Fibroblast of skin of scalp (primary cell): Measurements from ENCODE around the gene YPEL3.

ENCODE experiments used
- DNase-seq: peaks from one replicate; pipeline ENCODE4 v3.0.0-alpha.2; 2013

Gene YPEL3

DNA sequence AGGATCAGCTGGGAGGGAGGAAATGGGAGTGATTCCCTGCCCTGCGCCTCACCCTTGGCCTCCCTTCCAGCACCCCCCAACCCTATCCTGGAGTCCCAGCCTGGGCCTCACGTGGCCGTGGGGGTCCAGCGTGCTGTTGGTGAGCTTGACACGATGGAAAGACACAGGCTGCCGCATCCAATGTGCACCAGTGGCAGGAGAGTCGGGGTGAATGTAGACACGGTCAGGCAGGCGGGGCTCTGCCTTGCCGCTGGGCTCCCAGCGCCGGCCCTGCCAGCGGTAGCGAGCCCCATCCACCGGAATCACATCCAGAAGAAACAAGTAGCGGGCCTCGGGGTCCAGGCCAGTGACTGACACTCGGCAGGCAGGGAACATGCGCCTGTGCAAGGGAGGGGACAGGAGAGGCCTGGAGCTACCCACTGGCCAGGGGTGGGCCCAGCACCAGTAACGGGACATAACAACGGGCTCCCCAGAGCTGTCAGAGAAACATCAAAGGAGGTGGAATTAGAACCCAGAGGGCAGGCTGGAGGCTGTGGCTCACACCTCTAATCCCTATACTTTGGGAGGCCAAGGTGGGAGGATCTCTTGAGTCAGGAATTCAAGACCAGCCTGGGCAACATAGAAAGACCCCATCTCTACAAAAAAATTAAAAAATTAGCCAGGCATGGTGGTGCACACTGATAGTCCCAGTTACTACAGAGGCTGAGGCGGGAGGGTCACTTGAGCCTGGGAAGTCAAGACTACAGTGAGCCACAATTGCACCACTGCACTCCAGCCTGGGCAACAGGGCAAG is 7.0 kb downstream of the YPEL3 start:
- no peak for DNase-seq

DNA sequence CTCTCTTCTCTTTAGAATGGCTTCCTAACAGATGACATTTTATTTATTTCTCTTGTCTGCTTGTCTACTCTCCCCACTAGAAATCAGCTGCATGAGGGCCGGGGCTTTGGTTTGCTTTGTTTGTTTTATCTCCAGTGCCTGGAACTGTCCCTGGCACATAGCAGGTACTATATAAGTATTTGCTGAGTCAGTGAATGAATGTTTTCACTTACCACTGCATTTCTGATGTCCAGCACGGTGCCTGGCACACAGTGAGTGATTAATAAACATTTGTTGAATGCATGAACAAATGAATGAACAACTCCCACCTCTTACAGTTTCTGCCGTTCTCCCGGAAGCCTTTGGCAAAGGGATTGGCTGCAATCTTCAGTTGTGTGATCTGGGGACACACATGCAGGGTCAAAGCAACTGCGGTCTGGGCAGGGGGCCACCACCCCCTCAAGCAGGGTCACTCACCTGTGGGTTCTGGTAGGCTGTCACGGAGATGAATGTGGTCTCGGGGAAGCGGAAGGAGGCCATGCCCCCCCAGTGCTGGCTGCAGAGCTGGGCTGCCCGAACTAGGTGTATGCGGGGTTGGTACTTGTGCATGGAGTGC is 7.7 kb downstream of the YPEL3 start:
- DNase-seq: no peak

DNA sequence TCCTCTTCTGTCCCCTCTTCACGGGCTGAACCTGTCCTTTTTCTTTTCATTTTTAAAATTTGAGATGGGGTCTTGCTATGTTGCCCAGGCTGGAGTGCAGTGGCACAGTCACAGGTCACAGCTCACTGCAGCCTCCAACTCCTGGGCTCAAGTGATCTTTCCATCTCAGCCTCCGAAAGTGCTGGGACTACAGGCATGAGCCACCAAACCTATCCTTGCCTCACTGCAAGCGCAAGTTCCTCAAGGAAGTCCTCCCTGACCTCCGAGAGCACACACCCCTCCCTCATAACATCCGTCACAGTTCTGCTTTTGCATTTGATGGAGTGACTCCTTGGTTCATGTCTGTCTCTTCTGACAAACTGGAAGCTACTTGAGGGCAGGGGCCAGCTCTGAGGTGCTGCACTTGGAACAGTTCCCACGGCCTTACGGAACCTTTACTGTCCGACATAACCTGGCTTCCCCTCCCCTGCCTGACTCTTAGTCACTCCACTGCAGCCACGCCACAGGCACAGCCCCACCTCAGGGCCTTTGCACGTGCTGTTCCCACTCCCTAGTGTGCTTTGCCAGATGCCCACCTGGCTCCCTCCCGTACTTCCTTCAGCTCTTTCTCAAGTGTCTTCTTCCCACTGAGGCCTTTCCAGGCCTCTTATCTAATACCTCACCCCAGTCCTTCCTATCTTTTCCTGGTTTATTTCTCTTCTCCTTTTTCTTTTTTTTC is 8.7 kb downstream of the YPEL3 start:
- no peak for DNase-seq

DNA sequence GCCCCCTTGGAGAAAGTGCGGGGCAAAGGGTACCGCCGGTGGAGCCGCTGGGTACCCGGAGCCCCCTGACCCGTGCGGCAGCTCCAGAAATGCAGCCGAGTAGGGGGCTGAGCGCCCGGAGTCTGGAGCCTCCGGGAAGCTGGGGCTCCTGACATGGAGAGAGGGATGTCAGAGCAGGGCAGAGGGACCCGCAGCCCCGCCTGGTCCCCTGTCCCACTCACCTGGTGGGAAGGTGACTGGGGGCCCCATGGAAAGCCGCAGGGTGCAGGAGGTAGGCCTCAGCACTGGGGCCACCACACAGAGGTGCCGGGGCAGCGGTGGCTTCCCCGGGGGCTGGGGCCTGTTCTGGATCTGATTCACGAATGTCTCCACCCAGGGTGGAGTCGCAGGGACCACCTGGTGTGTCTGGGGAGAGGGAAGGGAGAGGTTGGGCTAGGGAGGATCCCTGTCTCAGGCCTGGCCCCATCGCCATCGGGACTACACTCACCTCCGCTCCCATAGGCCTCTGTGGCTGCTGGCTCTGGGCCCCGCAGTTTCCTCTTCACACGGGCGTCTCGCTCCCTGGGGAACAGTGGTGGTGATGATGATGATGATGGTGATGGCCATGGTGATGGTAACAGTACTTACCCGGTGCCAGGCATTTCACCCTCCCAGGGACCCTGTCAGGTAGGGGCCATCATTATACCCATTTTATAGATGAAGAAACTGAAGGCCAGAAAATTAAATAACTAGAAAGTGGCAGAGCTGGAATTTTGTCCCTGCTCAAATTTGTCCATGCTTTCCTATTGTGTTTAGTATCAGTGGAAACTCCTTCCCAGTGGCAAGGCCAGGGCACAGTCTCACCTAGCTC is 9.5 kb downstream of the YPEL3 start:
- DNase-seq: no peak

DNA sequence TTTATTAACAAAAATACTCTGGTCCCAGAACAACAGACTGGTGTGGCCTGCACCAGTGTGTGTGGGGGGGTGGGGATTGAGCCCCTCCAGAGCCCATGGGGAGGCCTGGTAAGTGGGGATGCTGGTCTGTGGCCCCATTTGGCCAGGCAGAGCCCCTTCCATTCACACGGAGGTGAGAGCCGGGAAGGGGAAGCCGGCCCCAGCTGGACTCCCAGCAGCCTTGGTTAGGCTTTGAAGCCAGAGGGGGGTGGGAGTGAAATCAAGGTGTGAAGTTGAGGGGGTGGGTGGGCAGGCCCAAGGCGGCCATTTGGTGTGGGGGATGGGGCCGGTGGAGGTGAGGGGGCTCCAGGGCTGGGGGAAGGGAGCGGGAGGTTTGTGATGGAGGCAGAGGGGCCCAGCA is 10.2 kb downstream of the YPEL3 start:
- DNase-seq: no peak

DNA sequence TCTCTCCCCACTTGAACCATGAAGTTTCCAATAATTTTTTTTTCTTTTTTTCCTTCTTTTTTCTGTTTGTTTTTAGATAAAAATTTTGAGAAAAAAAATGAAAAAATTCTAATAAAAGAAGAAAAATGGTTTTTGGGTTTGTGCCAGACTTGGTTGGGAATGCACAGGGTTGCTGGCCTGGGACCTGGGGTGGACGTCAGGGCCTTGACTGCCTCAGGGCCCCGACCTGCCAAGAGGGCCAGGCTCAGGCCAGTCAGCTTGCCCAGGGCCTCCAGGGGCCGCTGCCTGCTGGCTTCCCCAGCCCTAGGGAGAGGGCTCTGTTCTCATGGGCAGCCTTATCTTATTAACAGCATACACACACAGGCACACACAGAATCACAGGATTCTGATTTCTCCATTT is 10.8 kb downstream of the YPEL3 start:
- no peak for DNase-seq

DNA sequence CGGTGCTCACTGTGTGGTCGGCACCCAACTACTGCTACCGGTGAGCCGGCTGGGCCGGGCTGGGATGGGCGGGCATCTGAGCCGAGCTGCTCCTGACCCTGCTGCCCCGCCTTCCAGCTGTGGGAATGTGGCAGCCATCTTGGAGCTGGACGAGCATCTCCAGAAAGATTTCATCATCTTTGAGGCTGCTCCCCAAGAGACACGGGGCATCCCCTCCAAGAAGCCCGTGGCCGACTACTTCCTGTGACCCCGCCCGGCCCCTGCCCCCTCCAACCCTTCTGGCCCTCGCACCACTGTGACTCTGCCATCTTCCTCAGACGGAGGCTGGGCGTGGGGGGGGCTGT is 11.2 kb downstream of the YPEL3 start:
- DNase-seq: no peak

DNA sequence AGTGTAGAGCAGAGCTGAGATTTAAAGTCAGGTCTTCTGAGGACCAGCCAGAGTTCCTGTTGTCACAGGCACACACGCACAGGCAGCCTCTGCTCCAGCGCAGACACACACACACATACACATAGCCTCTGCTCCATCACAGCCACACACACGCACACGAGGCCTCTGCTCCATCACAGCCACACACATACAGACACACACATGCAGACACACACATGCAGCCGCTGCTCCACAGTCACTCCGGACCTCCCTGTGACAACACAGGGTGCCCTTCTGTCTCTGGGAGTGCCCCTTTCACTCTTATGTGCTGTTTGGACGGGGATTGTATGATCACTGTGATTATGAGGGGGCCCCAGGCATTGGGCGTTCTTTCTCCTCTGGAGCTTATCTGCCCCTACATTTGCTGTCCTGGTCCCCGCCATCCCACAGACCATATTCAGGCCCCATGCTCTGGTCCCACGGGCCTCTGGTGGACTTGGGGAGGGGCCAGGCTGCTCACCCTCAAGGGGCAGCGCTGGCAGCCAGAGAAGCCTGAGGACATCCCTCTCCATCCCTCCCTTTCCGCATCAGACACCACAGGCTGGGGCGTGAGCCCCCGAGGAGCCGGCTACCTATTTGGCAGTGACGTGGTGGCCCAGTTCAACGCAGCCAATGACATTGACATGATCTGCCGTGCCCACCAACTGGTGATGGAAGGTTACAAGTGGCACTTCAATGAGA is 11.8 kb downstream of the YPEL3 start:
- no peak for DNase-seq

DNA sequence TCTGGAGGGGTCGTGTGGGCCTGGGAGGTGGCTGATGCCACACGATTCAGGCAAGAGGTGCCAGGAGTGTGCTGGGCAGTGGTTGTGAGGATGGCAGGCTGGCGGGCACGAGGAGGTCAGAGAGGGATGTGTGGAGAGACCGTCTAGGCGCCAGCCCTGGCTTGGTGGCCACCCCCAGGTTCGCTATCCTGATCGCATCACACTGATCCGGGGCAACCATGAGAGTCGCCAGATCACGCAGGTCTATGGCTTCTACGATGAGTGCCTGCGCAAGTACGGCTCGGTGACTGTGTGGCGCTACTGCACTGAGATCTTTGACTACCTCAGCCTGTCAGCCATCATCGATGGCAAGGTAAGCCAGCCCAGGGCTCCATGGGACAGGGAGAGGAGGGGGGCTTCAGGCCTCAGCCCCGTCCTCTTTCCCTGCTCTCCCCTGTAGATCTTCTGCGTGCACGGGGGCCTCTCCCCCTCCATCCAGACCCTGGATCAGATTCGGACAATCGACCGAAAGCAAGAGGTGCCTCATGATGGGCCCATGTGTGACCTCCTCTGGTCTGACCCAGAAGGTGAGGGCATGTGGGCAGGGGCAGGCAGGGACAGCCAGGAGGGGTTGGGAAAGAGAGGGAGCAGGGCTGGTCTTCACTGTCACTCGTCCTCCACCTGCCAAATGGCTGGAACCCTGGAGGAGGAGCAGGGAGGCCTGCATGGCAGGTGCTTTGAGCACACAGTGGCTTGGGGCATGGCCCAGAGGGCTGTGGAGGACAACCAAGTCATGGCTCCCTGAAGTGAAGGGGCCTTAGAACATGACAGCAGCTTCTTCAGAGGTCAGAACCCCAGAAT is 12.6 kb downstream of the YPEL3 start:
- no peak for DNase-seq

DNA sequence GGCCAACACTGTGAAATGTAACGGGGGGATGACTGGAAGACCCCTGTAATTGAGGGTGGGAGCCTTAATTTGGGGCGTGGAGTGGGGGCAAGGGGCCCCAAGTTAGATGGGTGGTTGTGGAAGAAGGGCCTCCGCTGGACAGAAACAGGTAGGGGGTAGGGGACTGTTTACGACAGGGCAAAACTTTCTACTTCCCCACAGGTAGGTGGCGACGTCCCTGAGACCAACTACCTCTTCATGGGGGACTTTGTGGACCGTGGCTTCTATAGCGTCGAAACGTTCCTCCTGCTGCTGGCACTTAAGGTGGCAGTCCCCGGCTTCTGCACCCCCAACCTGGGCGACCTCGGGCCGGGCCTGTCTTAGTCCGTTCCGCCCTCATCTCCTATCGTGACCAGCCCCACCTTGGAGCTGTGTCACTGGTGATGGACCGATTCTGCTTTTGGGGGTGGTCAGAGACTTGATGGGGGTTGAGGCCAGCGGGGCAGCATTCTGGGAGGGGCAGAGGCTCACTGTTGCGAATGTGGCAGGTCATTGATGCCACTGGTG is 13.4 kb downstream of the YPEL3 start:
- DNase-seq: no peak

DNA sequence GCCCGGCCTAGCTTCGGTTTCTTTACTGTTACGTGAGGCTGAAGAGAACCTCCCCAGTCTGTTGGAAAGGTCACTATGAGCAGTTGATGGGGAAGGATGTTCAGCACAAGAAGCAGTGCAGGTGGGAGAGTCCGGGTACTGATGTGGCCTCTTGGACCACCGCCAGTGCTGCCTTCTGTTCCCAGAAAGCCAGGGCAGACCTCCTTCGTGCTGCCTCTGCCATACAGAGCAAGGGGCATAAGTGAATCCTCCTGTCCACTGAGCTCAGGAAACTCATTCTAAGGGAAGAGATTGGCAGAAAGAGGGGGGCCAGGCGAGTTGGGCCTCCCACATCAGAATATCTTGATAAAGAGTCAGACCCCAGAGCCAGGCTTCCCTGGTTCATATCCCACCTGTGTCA is 16.5 kb downstream of the YPEL3 start:
- DNase-seq: no peak

DNA sequence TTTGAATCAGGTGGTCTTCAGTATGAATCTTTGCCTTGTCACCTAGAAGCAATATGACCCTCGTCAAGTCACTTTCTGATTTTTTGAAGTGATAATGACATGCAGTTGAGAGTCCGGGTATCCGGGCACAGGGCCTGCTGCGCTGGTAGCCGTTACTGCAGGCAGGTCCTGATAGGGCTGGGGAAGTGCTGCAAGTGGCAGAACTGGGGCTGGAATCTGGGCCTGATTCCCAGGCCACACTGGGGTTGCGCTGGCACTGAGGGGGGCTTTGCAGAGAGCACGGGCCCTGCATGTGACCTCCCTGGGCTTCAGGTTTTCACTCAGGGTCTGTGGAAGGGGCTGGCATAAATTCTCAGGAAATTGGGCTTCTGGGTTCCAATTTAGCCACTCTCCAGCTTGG is 17.3 kb downstream of the YPEL3 start:
- DNase-seq: no peak

DNA sequence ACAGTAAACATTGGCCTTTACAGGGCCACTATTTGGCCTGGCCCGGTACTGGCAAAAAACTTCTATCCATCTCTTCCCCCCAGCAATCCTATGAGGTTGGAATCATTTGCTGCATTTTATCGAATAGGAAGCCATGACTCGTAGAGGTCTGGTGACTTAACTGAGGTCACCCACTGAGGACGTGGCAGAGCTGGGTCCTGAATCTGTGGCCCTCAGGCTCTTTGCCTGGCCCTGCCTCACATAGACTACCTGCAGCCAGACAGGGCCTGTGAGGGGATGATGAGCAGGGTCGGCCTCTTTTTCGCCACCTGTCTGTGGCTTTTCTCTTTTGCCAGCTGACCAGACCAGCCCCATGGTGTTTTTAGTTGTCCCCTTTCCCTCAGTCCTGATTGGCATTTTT is 18.4 kb downstream of the YPEL3 start:
- no peak for DNase-seq

DNA sequence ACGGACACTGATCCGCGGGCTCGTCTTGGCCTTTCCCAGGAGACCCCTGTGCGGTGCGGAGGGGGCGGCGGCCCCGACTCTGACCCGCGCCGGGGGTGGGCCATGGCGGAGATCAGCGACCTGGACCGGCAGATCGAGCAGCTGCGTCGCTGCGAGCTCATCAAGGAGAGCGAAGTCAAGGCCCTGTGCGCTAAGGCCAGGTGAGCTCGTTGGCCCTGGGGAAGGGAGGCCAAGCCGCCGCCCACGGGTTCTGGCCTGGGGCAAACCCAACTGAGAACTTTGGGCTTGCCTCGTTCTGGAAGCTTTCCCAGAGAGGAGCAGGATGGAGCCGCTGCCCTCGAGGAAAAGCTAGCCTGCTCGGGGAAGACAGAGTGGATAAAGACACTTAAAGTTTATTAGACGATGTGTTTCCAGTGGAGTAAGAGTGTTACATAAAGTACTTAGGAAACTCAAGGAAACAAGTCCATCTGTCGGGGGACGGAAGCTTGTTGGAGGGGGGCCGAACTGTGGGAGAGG is 19.7 kb downstream of the YPEL3 start:
- DNase-seq: no peak

DNA sequence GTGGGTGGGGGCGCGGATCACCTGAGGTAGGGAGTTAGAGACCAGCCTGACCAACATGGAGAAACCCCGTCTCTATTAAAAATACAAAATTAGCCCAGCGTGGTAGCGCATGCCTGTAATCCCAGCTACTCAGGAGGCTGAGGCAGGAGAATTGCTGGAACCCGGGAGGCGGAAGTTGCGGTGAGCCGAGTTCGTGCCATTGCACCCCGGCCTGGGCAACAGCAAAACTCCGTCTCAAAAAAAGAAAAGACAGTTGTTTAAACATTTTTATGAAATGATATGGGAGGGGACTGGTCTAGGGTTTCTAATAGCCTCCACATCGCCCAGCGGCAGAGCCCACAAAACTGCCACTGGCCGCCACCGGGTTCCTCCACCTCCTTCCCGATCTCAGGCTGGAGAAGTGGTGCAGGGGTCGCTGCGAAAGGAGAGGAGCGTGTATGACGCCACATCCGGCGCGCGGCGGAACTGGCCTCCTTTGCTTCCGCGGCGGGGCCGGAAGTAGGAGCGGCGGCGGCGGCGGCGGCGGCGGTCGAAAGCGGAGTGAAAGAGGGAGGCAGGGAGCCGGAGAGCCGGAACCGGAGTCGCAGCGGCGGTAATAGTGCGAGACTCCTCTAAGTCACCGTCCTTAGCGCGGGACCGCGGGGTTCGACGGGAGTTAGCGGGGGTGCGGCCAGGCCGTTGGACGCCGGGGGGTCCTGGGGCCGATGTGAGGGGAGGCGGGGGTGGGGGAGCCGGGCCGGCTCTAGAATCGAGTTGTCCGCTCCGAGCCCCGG is 20.3 kb downstream of the YPEL3 start, which contains the start of gene PPP4C:
TSS of gene PPP4C (plus strand) at position 492 of the 773 bp plus-strand sequence. CDS start 384 bp downstream, outside the sequence.
- DNase-seq: peak; percentile 91

DNA sequence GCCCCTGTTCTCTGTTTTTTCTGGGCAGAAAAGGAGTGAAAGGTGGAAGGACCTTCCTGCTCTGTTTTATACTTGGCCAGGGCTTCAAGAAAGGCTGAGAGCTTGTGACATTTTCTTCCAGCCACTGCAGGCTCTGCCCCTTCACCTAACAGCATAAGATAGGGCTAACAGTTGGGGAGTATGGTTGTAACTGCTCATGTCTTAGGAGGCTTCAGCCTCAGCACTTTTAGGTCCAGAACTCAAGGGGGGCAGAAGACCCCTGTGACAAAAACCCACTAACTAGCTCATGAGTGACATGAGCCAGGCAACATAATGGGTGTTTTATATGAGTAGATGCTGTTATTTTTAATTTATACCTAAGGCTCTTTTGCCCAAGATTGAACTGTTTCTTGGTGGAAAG is 25.5 kb downstream of the YPEL3 start:
- DNase-seq: no peak

DNA sequence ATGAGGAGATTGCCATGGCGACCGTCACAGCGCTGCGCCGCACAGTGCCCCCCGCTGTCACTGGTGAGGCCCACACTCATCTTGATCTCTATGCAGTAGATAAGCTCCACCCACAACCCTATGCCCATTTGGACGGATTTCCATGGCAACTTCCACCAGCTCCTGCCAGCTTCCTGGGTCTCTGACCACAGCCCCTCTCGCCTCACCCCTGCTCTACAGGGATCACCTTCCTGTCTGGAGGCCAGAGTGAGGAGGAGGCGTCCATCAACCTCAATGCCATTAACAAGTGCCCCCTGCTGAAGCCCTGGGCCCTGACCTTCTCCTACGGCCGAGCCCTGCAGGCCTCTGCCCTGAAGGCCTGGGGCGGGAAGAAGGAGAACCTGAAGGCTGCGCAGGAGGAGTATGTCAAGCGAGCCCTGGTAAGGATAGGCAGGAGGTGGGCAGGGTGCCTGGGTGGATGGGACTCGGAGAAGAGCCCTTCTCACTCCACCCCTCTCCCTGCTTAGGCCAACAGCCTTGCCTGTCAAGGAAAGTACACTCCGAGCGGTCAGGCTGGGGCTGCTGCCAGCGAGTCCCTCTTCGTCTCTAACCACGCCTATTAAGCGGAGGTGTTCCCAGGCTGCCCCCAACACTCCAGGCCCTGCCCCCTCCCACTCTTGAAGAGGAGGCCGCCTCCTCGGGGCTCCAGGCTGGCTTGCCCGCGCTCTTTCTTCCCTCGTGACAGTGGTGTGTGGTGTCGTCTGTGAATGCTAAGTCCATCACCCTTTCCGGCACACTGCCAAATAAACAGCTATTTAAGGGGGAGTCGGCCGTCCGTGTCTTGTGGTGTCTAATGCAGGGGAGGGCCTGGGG is 26.2 kb downstream of the YPEL3 start:
- no peak for DNase-seq

DNA sequence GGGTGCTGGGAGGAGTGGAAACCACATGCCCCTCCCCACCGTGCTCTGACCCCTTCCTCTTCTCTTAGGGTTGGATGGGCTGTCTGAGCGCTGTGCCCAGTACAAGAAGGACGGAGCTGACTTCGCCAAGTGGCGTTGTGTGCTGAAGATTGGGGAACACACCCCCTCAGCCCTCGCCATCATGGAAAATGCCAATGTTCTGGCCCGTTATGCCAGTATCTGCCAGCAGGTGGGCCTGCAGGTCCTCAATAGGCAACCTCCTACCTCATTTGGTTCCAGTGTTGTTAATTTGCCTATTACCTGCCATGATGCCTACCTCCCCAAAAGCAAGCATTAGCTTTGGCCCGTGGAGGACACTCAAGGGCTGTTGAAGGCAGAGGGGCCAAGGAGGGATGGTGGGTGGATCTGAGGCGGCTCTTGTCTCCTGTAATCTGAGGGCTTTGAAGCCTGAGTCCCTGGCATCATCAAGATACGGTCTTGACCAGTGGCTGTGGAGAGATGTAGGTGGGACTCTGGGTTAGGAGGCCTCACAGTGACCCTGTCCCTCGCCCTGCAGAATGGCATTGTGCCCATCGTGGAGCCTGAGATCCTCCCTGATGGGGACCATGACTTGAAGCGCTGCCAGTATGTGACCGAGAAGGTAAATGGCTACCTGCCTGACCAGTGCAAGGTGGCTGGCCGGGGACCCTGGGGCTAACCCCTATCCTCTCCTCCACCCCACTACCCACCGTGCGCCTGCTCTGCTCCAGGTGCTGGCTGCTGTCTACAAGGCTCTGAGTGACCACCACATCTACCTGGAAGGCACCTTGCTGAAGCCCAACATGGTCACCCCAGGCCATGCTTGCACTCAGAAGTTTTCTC is 27.0 kb downstream of the YPEL3 start:
- no peak for DNase-seq
